ENCODE measurements around the gene ZNF304. TPM values are rescaled to one million over a fixed set of nuclear protein-coding genes. Genes with fewer than 3 reads are reported as not detected.

Gene ZNF304
- total and polyA plus RNA-seq, 2 of the 13 experiments (the other 11 are each of a cell fraction or from before 2014, with no cell fraction given) = 3.4 to 8.0 TPM

DNA sequence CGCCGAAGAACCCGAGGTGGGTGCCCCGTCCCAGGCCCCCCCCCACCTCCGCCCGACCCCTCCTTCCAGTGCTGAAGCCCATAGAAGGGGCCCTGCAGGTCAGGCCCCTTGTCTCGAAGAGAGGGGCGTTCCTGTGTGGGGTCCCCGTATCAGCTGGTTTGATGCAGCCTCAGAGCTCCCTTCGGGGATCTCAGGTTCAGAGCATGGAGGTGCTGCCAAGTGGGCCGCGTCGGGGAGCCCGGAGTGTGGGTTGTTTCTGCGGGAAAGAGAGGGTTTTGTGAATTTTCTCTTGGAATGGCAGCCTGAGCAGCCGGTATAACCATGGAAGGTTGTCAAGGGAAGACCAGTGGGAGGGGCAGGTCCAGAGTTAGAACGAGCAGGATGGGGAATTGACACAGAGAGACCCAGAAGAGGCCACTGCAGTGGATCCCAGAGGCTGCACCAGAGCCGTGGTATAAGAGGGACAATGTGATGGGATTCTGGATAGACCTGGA lies 12.7 kb downstream of the ZNF304 start (continued):
- TF ChIP-seq, protein P1, sequence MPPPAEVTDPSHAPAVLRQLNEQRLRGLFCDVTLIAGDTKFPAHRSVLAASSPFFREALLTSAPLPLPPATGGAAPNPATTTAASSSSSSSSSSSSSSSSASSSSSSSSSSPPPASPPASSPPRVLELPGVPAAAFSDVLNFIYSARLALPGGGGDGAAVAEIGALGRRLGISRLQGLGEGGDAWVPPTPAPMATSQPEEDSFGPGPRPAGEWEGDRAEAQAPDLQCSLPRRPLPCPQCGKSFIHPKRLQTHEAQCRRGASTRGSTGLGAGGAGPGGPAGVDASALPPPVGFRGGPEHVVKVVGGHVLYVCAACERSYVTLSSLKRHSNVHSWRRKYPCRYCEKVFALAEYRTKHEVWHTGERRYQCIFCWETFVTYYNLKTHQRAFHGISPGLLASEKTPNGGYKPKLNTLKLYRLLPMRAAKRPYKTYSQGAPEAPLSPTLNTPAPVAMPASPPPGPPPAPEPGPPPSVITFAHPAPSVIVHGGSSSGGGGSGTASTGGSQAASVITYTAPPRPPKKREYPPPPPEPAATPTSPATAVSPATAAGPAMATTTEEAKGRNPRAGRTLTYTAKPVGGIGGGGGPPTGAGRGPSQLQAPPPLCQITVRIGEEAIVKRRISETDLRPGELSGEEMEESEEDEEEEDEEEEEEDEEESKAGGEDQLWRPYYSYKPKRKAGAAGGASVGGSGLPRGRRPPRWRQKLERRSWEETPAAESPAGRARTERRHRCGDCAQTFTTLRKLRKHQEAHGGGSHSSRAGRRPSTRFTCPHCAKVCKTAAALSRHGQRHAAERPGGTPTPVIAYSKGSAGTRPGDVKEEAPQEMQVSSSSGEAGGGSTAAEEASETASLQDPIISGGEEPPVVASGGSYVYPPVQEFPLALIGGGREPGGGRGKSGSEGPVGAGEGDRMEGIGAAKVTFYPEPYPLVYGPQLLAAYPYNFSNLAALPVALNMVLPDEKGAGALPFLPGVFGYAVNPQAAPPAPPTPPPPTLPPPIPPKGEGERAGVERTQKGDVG (CRISPR knock-in tag; IDR thresholded peaks at IDR 0.05; ENCODE audit: borderline replicate concordance) = no peak
- 0 out of 2 replicates have a peak, but pooled peaks have one; percentile 2 for TF ChIP-seq ZFY (CRISPR knock-in tag; IDR thresholded peaks at IDR 0.05)
- TF ChIP-seq ZBTB20 (CRISPR knock-in tag; IDR thresholded peaks at IDR 0.05; ENCODE audit: borderline replicate concordance, low read depth) = no peak
- TF ChIP-seq ZNF333 (CRISPR knock-in tag; IDR thresholded peaks at IDR 0.05; ENCODE audit: borderline replicate concordance) = no peak
- TF ChIP-seq ATF5 (CRISPR knock-in tag; IDR thresholded peaks at IDR 0.05; ENCODE audit: low read depth) = no peak
- no peak for TF ChIP-seq ZNF382 (CRISPR knock-in tag; IDR thresholded peaks at IDR 0.05; ENCODE audit: borderline replicate concordance)
- no peak for TF ChIP-seq ZNF674 (CRISPR knock-in tag; IDR thresholded peaks at IDR 0.05; ENCODE audit: low read depth)
- TF ChIP-seq ZBTB8A (CRISPR knock-in tag; IDR thresholded peaks at IDR 0.05; ENCODE audit: borderline replicate concordance, low read depth) = no peak
- no peak for TF ChIP-seq EEA1 (CRISPR knock-in tag; IDR thresholded peaks at IDR 0.05; ENCODE audit: borderline replicate concordance)
- TF ChIP-seq ZNF614 (CRISPR knock-in tag; IDR thresholded peaks at IDR 0.05; ENCODE audit: borderline replicate concordance) = 0 out of 2 replicates have a peak, but pooled peaks have one; percentile 4

Measured in HepG2 (cell line).